Adipocyte (in vitro differentiated cells): Measurements from ENCODE around the gene KIFC3.
A peak's percentile ranks its signal among the peaks of the same experiment; 100 is the strongest.

Source experiments
- DNase-seq: peaks from one replicate; pipeline ENCODE4 v3.0.0-alpha.2; 2015; ENCODE audit warnings: low read depth
- H3K27me3 ChIP-seq: replicated peaks from 2 replicates; pipeline ENCODE4 v1.7.0; 2013; ENCODE audit warnings: mild to moderate bottlenecking, low read length, moderate library complexity; ENCODE audit not compliant: control insufficient read depth, insufficient read depth
- H3K36me3 ChIP-seq: 2 replicates; pipeline ENCODE4 v1.7.0; 2013; ENCODE audit warnings: low read length, mild to moderate bottlenecking, moderate library complexity; ENCODE audit not compliant: control insufficient read depth, insufficient read depth, severe bottlenecking
- H3K4me1 ChIP-seq: 2 replicates; pipeline ENCODE4 v1.7.0; 2013; ENCODE audit warnings: mild to moderate bottlenecking, low read length, moderate library complexity; ENCODE audit not compliant: control insufficient read depth, insufficient read depth
- H3K4me3 ChIP-seq: 2 replicates; pipeline ENCODE4 v1.7.0; 2013; ENCODE audit warnings: mild to moderate bottlenecking, low read length, moderate library complexity
- H3K9ac ChIP-seq: 2 replicates; pipeline ENCODE4 v1.7.0; 2013; ENCODE audit warnings: mild to moderate bottlenecking, low read length, moderate library complexity
- H3K9me3 ChIP-seq: 2 replicates; pipeline ENCODE4 v1.7.0; 2013; ENCODE audit warnings: mild to moderate bottlenecking, low read length, moderate library complexity; ENCODE audit not compliant: control insufficient read depth

The KIFC3 gene

DNA sequence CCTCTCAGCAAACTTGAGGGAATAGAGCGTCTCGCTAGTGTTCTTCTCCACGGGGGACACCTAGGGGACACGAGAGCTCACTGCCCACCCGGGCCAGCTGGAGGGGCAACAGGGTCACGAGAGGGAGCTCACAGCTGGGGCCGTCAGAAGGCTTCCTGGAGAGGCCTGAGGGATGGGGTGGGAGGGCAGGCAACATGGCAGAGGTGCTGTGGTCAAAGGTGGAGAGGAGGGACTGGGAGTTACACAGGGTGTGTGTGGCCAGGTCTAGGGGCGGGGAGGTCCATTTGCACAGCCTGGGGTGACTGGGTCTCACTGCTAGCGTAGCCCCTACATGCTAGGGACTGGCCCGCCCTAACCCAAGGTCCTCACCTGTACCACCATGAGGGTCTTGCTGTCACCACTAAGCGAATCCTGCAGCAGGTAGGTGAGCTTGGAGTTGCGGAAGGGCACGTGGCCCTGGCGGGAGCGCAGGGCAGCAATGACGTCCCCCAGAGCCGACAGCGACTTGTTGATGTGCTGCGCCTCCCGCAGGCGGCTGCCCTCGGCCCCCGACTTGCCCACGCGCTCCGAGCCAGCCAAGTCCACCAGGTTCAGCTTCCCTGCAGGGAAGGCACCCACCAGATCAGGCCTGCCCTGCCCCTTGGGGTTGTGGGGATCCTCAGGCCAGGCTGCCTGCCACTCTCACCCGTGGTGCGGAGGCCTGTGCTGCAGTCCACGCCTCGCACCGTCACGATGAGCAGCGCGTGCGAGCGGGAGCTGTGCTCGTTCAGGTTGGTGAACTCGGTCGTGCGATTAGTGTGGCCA lies 41.7 kb downstream of the KIFC3 start:
- Histone ChIP-seq H3K9ac (no peak overlapping the region), H3K4me1 (peaks cover 4% of the 10 kb centered on the region), H3K4me3 (no peak overlapping the region), H3K9me3 (no peaks in the 10 kb centered on the region), H3K27me3 (no peaks in the 10 kb centered on the region), H3K36me3 (peaks cover 19% of the 10 kb centered on the region)
- no peak for DNase-seq

DNA sequence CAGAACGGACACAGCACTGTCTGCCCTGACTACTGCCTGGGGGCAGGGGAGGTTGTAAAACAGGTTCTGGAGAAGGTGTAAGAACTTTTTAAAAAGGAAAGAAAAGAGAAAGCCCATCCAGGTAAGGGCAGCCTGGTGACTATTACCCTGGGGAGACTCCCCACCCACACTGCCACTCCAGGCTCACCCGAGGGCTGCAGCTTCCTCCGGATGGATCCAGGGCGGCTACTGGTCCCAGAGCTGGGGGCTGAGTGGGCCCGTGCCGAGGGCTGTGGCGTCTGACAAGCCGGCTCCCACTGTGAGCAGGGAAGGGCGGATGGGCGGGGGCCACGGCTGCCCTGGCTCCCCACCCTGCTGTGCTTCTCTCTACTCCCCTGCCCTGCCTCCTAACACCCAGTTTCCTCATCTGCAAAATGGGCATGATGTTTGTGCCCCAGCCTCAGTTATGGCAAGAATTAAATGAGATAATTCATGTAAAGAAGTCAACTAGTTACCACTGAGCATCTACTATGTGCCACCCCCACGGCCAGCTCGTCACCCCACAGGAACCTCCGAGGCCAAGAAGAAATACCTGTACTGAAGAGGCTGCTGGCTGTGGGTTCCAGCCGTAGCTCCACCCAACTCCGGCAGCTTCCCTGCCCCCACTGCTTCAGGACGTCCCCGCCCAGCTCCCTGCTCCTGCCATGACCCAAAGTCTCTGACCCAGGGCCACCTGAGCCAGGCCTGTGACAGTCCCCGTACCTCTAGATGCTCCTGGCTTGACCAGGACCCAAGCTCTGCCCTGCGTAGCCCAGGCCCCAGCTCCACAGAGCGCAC lies 42.5 kb downstream of the KIFC3 start:
- DNase-seq = no peak
- Histone ChIP-seq H3K27me3 (no peaks in the 10 kb centered on the region), H3K4me3 (no peak overlapping the region), H3K9me3 (no peaks in the 10 kb centered on the region), H3K4me1 (peaks cover 4% of the 10 kb centered on the region), H3K9ac (no peak overlapping the region), H3K36me3 (peaks cover 24% of the 10 kb centered on the region)

DNA sequence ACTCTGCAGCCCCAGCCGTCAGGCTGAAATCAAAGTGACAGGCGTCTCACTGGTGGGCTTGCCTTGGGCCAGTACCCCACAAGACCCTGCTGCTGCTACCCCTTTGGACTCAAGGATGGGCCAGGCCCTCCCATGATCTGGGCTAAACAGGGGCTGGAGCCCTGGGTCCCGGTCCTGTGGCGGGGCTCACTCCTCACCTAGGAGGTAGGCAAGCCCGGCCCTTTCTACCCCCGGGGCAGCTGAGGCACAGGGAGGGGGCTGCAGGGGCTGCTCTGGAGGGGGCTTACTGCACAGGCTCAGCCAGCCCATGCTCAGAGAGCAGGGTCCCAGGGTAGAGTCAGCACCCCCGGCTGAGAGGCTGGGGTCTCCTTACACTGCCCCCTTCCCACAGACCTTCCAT lies 43.2 kb downstream of the KIFC3 start:
- H3K4me1 ChIP-seq = no peaks in the 10 kb centered on the region
- H3K9ac ChIP-seq = no peak overlapping the region
- no peak overlapping the region for H3K4me3 ChIP-seq
- H3K9me3 ChIP-seq = no peaks in the 10 kb centered on the region
- DNase-seq = no peak
- H3K36me3 ChIP-seq = peaks cover 27% of the 10 kb centered on the region
- no peaks in the 10 kb centered on the region for H3K27me3 ChIP-seq

DNA sequence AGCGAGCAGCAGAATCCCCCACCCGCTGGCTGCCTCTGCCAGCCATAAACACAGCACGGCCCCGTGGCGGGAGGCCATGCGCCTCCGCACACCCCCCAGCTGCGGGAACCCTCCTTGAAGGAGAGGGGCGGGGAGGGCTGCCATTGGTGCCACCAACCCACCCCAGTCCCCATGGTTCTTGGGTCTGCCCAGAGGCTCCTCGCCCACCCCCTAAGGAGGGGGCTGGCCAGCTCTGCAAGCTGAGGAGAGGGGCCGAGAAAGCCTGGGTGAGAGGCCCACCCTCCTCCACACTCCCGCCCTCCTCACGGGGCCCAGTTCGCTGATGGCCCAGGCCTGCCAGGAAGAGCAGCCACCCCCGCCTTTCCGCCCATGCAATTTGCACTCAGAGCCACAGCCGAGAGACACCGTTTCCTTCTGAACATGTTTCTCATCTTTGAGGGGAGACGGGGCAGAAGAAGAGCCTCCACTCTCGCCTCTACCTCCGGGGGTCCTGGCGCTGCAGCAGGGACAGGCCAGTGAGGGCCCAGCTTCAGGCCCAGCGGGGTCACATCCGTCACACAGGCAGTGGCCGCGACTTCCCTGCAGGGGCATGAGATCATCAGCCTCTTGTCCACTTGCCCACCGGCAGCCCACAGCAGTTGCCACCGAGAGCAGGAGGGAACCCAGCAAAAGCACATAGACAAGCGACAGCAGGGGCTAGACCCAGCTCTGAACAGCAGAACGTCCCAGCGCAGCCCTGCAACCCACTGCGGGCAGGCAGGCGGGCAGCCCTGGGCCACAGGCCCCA lies 43.8 kb downstream of the KIFC3 start:
- H3K36me3 ChIP-seq = peaks cover 28% of the 10 kb centered on the region

DNA sequence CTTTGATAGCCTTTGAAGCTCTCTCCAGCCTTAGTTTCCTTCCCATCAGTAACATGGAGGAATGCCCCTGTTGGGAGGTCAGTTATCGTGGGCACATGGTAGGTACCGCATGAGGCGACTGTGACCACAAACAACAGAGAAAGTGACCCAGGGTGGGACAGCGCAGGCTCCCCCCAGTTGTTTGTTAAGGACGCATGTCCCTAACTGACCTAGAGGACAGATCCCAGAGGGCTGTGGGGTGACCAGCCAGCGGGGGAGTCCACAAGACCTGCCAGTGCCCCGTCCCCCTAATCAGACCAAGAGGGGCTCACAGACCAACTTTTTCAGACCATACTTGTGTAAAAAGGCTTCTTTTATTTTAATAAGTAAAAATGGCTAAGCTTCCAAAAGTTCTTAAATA lies 44.4 kb downstream of the KIFC3 start:
- no peak for DNase-seq
- H3K9me3 ChIP-seq = no peaks in the 10 kb centered on the region
- H3K4me3 ChIP-seq = no peak overlapping the region
- peaks cover 28% of the 10 kb centered on the region for H3K36me3 ChIP-seq
- no peak overlapping the region for H3K9ac ChIP-seq
- no peaks in the 10 kb centered on the region for H3K4me1 ChIP-seq
- no peaks in the 10 kb centered on the region for H3K27me3 ChIP-seq

More for the DNA sequence above, 43.8 kb downstream of the KIFC3 start:
- H3K9me3 ChIP-seq = no peaks in the 10 kb centered on the region
- no peak overlapping the region for H3K4me3 ChIP-seq
- no peaks in the 10 kb centered on the region for H3K4me1 ChIP-seq
- DNase-seq = no peak
- no peak overlapping the region for H3K9ac ChIP-seq
- no peaks in the 10 kb centered on the region for H3K27me3 ChIP-seq

DNA sequence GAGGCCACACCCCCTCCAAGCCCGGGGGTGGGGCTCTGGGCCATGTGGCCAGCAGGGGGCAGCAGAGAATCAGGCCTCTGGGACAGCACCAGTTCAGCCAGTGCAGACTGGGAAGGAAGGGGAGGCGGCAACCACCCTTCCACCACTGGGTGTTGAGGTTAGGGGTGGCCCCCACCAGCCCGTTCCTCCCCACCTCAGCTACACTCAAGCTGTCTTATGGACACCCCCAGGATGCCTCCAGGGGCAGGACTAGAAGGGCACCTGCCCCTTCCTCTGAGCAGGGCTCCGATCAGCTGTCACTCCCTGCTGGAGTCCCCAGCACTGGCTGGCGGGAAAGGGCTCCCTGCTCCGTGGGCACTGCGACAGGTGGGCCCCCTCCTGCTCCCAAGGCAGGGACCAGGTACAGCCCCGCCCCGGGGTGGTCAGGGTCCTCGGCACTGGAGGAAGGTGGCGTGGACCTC lies 44.9 kb downstream of the KIFC3 start:
- H3K4me3 ChIP-seq = no peak overlapping the region
- no peak overlapping the region for H3K9ac ChIP-seq
- no peaks in the 10 kb centered on the region for H3K27me3 ChIP-seq
- H3K9me3 ChIP-seq = no peaks in the 10 kb centered on the region
- H3K36me3 ChIP-seq = peaks cover 28% of the 10 kb centered on the region
- peak; percentile 87 for DNase-seq
- H3K4me1 ChIP-seq = no peaks in the 10 kb centered on the region

DNA sequence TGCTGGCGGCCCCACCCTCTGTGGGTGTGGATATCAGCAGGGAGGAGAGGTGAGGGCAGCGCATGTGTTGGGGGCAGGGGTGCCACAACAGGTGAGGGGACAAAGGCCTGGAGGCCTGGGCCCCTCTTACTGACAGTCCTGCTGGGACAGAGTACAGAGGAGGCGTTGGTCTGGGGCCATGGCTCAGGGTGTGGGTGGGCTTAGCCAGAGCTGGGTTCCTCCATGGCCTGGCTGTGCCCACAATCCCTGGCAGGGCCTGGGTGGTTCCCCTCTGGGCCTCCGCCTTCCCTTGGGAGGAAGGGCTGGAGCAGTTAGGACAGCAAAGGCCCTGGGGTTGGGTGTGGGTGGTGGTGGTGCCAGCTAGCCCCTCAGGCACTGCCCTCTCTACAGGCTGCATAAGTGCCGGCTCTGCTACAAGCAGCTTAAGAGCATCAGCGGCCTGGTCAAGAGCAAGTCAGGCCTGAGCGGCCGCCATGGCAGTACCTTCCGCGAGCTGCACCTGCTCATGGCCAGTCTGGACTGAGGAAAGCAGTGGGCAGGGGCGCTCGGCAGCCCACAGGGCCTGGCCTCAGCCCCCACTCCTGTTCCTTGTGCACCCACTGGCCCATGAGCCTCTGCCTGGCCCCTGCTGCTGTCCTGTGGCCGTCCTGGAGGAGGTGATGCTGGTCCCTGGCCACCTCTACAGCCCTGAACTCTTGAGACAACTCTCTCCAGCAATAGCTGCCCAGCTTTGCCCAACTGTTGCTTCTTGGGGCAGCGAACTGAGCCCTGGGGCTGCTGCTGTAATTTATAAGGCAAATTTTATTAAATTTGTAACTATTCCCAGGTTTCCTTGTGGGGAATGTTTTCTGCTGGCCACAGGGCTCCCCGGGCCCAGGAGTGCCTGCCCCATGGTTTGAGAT lies 45.6 kb downstream of the KIFC3 start:
- peaks cover 32% of the 10 kb centered on the region for H3K36me3 ChIP-seq
- H3K9ac ChIP-seq = no peak overlapping the region
- H3K27me3 ChIP-seq = no peaks in the 10 kb centered on the region
- H3K4me1 ChIP-seq = no peaks in the 10 kb centered on the region
- no peak for DNase-seq
- no peak overlapping the region for H3K4me3 ChIP-seq
- no peaks in the 10 kb centered on the region for H3K9me3 ChIP-seq

DNA sequence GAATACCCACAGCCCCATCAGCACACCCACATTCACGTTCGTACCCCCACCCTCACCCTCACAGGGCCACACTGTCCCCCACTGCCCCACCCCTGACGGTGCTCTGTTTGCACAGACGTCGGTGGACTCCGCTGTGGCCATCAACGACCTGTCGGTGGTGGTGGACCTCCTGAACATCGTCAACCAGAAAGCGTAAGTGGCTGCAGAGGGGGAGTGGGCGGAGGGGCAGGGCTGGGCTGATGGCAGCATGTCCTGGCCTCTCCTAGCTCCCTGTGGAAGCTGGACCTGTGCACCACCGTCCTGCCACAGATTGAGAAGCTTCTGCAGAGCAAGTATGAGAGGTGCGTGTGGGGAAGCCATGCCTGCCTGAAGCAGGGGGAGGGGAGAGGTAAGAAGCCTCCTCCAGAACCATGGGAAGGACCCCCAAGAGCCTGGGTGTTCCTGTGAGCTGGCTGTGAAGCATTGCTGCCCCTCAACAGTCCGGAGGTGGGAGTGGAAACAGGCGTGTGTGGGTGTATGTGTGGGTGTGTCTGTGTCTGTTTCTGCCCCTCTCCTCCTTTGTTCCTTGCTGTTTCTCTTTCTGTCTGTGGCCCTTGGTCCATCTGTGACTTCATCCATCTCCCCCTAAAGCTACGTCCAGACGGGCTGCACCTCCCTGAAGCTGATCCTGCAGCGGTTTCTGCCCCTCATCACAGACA lies 46.4 kb downstream of the KIFC3 start:
- no peak overlapping the region for H3K9ac ChIP-seq
- H3K27me3 ChIP-seq = no peaks in the 10 kb centered on the region

DNA sequence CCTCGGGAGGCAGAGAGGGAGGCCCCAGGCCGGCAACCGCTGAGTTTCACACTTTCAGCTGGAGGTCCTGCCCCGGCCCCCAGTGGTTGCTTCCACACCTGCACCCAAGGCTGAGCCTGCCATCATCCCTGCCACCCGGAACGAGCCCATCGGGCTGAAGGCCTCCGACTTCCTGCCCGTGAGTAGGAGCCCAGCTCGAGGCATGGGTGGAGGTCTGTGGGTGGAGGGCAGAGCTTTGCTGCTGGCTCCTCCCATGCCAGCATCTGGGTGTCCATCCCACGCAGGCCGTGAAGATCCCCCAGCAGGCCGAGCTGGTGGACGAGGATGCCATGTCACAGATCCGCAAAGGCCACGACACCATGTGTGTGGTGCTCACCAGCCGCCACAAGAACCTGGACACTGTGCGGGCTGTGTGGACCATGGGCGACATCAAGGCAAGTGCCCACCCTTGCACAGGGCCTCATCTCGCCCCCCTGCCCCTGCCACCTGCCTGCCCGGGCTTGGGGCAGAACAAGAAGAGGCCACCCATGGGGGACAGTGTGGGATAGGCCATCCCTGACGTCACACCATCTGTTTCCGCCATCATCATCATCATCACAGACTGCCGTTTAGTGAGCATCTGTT lies 47.1 kb downstream of the KIFC3 start:
- H3K36me3 ChIP-seq = peaks cover 34% of the 10 kb centered on the region
- H3K4me3 ChIP-seq = no peak overlapping the region
- no peak overlapping the region for H3K9ac ChIP-seq
- no peaks in the 10 kb centered on the region for H3K4me1 ChIP-seq
- no peak for DNase-seq
- no peaks in the 10 kb centered on the region for H3K9me3 ChIP-seq
- no peaks in the 10 kb centered on the region for H3K27me3 ChIP-seq

More for the DNA sequence above, 46.4 kb downstream of the KIFC3 start:
- Histone ChIP-seq H3K36me3 (peaks cover 37% of the 10 kb centered on the region), H3K4me3 (no peak overlapping the region), H3K9me3 (no peaks in the 10 kb centered on the region), H3K4me1 (no peaks in the 10 kb centered on the region)
- no peak for DNase-seq
